DOHH2 (cell line): ENCODE data around the gene PRKAG1.

ENCODE experiments used
- CTCF ChIP-seq: fragments of 200-600 bp; sonication (generic); IDR thresholded peaks from one replicate; pipeline ENCODE4 v1.5.1; 2014; ENCODE audit warnings: antibody characterized with exemption, mild to moderate bottlenecking, low read depth, low read length; ENCODE audit not compliant: poor library complexity, severe bottlenecking
- EZH2phosphoT487 ChIP-seq: fragments of 200-600 bp; sonication (generic); IDR thresholded peaks from 2 replicates; pipeline ENCODE4 v1.6.1; 2017; ENCODE audit warnings: borderline replicate concordance, mild to moderate bottlenecking, antibody characterized with exemption, low read length, moderate library complexity, mixed read lengths

GRCh38 chr12:48985475-48985897 lies 33.1 kb downstream of the PRKAG1 start:
- TF ChIP-seq CTCF (no peak), EZH2phosphoT487 (no peak)
